ENCODE data around the gene EEFSEC. TPM values are rescaled to one million over a fixed set of nuclear protein-coding genes. Genes with fewer than 3 reads are reported as not detected.

EEFSEC gene
- total and polyA plus RNA-seq, 2 of the 8 experiments (the other 6 are each of a cell fraction or from before 2014, with no cell fraction given): 13.1 to 19.8 TPM

- no peak for TF ChIP-seq RFX5 (IDR thresholded peaks at IDR 0.05; ENCODE audit: borderline replicate concordance, low read depth, low read length)
- TF ChIP-seq CBX8 (IDR thresholded peaks at IDR 0.05; ENCODE audit: borderline replicate concordance, low read depth, low read length): no peak
- no peak for TF ChIP-seq GTF2F1 (IDR thresholded peaks at IDR 0.05; ENCODE audit: borderline replicate concordance, low read depth, low read length)
These were observed 39.9 kb downstream of the EEFSEC start (continued) for GRCh38 chr3:128193168-128193567.
